ENCODE data around the gene CFAP68.

DNA sequence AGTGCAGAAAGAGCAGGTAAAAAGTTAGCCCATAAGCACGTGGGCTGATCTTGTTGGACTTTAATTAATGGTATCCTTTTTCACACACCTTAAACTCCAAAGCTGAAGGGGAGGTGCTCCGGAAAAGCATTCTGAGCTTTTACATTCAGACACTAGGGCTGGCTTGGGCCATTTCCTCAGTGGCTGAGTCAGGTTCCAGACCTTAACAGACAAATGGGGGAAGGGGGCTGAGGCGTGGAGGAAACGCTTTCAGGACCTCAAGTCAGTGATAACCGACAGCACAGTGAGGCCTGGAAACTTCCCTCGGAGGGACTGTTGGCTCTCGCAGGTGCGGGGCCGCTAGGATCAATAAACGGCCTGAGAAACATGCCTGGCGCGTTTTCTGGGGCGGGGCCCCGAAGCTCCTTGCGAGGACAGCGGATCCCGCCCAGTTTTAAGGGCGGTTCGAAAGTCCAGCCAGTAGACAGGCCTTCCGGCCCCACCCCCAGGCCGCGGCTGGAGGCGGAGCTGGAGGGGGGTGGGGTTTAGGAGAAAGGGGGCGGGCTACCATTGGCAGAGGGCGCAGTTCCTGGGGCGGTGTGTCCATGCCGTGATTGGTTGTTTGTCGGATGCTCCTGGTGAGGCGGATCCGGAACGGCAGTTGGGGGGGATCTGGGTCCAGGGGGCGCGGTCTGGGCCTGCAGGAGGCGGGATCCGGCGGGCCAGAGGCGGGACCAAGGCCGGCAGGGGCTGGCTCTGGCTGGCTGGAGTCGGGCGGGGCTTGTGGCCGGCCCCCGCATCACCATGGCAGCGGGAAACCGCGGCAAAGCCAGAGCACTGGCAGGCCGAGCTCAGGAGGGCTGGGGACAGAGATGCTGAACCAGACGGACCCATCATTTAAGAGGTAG, 47.4 kb downstream of the CFAP68 start:
- TF ChIP-seq, protein P1, sequence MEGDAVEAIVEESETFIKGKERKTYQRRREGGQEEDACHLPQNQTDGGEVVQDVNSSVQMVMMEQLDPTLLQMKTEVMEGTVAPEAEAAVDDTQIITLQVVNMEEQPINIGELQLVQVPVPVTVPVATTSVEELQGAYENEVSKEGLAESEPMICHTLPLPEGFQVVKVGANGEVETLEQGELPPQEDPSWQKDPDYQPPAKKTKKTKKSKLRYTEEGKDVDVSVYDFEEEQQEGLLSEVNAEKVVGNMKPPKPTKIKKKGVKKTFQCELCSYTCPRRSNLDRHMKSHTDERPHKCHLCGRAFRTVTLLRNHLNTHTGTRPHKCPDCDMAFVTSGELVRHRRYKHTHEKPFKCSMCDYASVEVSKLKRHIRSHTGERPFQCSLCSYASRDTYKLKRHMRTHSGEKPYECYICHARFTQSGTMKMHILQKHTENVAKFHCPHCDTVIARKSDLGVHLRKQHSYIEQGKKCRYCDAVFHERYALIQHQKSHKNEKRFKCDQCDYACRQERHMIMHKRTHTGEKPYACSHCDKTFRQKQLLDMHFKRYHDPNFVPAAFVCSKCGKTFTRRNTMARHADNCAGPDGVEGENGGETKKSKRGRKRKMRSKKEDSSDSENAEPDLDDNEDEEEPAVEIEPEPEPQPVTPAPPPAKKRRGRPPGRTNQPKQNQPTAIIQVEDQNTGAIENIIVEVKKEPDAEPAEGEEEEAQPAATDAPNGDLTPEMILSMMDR (IDR thresholded peaks at IDR 0.05): peak in 1 of 4 experiments; percentile 30
- TF ChIP-seq POLR2A (IDR thresholded peaks at IDR 0.05) (peak; percentile 69 to 76), EP300 (IDR thresholded peaks at IDR 0.05) (peak in 2 of 4 donors; percentile 41 to 46)

All from sigmoid colon (tissue), 4 donors.